RWPE1 (cell line): ENCODE measurements around the gene EMD.

Experiments
- CTCF ChIA-PET: fragments of 350-600 bp; sonication (Branson Sonifier 250); formaldehyde crosslinking; extraction: SDS; loops from one replicate; lab custom pipeline; 2021; lab: Yijun Ruan, JAX
- POLR2A ChIA-PET: fragments of 400-600 bp; formaldehyde crosslinking; extraction: SDS; loops from one replicate; lab custom pipeline; 2020; ENCODE audit warnings: antibody characterized with exemption; ENCODE audit not compliant: low non-redundant PET; lab: Yijun Ruan, JAX
- DNase-seq: peaks from one replicate; pipeline ENCODE4 v3.0.0; 2012; ENCODE audit warnings: low spot score
- H3K27ac ChIP-seq: fragments of 450-650 bp; 2 replicates; pipeline ENCODE4 v1.5.1; 2017
- CTCF ChIP-seq: fragments of 450-650 bp; conservative IDR thresholded peaks from 2 replicates; pipeline ENCODE4 v1.5.1; 2017; ENCODE audit warnings: low read depth, mild to moderate bottlenecking

Gene EMD

GRCh38 chrX:154376774-154377173 lies 2.3 kb upstream of the EMD start:
- TF ChIP-seq CTCF: no peak
- DNase-seq: no peak
- H3K27ac ChIP-seq: peak overlapping the region; percentile 96
- CTCF ChIA-PET: interaction anchor here (0.5 kb wide), 1 partner anchor 147 kb away, joined by 3 read pairs; no protein-coding TSS in a partner anchor
- POLR2A ChIA-PET: no interaction called here

GRCh38 chrX:154378059-154378798 lies 866 bp upstream of the EMD start:
- TF ChIP-seq CTCF: no peak
- CTCF ChIA-PET: no interaction called here
- no peak for DNase-seq
- peak overlapping the region; percentile 96 for H3K27ac ChIP-seq
- POLR2A ChIA-PET: no interaction called here

- CTCF ChIA-PET: no interaction called here
- no peak for TF ChIP-seq CTCF
- H3K27ac ChIP-seq: peak overlapping the region; percentile 86
- POLR2A ChIA-PET: no interaction called here
- no peak for DNase-seq
Measured at GRCh38 chrX:154379569-154379951, 465 bp downstream of the EMD start.

GRCh38 chrX:154380153-154380552 lies 1.1 kb downstream of the EMD start:
- H3K27ac ChIP-seq: peak overlapping the region; percentile 86
- no peak for DNase-seq
- POLR2A ChIA-PET: no interaction called here
- TF ChIP-seq CTCF: no peak
- CTCF ChIA-PET: no interaction called here

- peak overlapping the region; percentile 86 for H3K27ac ChIP-seq
- ChIA-PET POLR2A (no interaction called here), CTCF (no interaction called here)
- no peak for TF ChIP-seq CTCF
- DNase-seq: no peak
Measured at GRCh38 chrX:154380787-154381186, 1.7 kb downstream of the EMD start.

- no peak for DNase-seq
- ChIA-PET POLR2A (no interaction called here), CTCF (interaction anchor here (3.0 kb wide), 1 partner anchor 8 kb away, joined by 13 read pairs; the partner anchor contains the start of gene FLNA)
- TF ChIP-seq CTCF: no peak
- peak overlapping the region; percentile 86 for H3K27ac ChIP-seq
Measured at GRCh38 chrX:154381271-154381670, 2.2 kb downstream of the EMD start.
